ENCODE data around the gene MEGF9. TPM values are rescaled to one million over a fixed set of nuclear protein-coding genes. Genes with fewer than 3 reads are reported as not detected.

Gene MEGF9
- polyA plus RNA-seq, 1 of the 3 experiments (the other 2 are of a cell fraction) = 1.8 TPM

GRCh38 chr9:120561709-120562108 is 152.6 kb downstream of the MEGF9 start:
- POLR2A ChIA-PET = no interaction called here
- H3K4me3 ChIP-seq (ENCODE audit: low read depth in 2 of 2, low read length in 1 of 2) = no peak overlapping the region
- peaks cover 0 to 3% of the 10 kb centered on the region in 2 experiments; a peak in 1 of 4 replicates for H3K4me1 ChIP-seq (ENCODE audit: control insufficient read depth in 1 of 2, insufficient read depth in 2 of 2, low read depth in 1 of 2, low read length in 1 of 2)
- H3K27me3 ChIP-seq (ENCODE audit: insufficient read depth) = no peaks in the 10 kb centered on the region
- WGBS (ENCODE audit: low lambda C conversion rate) = 100% methylated on average over 1 of the region's 1 CpG
- no peak overlapping the region for H2AFZ ChIP-seq (ENCODE audit: low read depth)
- no peak for DNase-seq
- no peak overlapping the region for H3K27ac ChIP-seq (ENCODE audit: low read depth in 2 of 2, low read length in 1 of 2)
- H3K9ac ChIP-seq = no peak overlapping the region
- peaks cover 48% of the 10 kb centered on the region for H3K79me2 ChIP-seq (ENCODE audit: insufficient read depth)
- TF ChIP-seq REST (IDR thresholded peaks at IDR 0.05; ENCODE audit: low read depth, low read length) = no peak
- no peak for TF ChIP-seq ELF1 (IDR thresholded peaks at IDR 0.05)
- TF ChIP-seq SIN3A (IDR thresholded peaks at IDR 0.05; ENCODE audit: borderline replicate concordance, low read depth, low read length) = no peak
- TF ChIP-seq PBX3 (IDR thresholded peaks at IDR 0.05) = no peak
- TF ChIP-seq YY1 (IDR thresholded peaks at IDR 0.05; ENCODE audit: low read depth) = no peak
- TF ChIP-seq TAF1 (IDR thresholded peaks at IDR 0.05; ENCODE audit: borderline replicate concordance, low read depth, low read length) = no peak
- TF ChIP-seq POLR2AphosphoS5 (IDR thresholded peaks at IDR 0.05; ENCODE audit: low read depth, low read length) = no peak
- H3F3A ChIP-seq (replicated peaks; ENCODE audit: insufficient read depth) = no peaks in the 10 kb centered on the region
- no peak overlapping the region for H3K4me2 ChIP-seq
- peaks cover 11 to 24% of the 10 kb centered on the region in 2 experiments for H3K36me3 ChIP-seq (replicated peaks in 1 of 2; ENCODE audit: control insufficient read depth in 1 of 2, insufficient read depth in 2 of 2, low read length in 1 of 2)
- CTCF ChIA-PET = no interaction called here
- H3K9me3 ChIP-seq = no peaks in the 10 kb centered on the region
- H4K20me1 ChIP-seq (ENCODE audit: insufficient read depth) = no peaks in the 10 kb centered on the region; the same call in 1 of the 2 replicates
- H3K9me2 ChIP-seq = no peaks in the 10 kb centered on the region

GRCh38 chr9:120559546-120559945 is 154.7 kb downstream of the MEGF9 start:
- Histone ChIP-seq H3K36me3 (replicated peaks in 1 of 2; ENCODE audit: control insufficient read depth in 1 of 2, insufficient read depth in 2 of 2, low read length in 1 of 2) (peaks cover 4 to 12% of the 10 kb centered on the region in 2 experiments), H3K4me1 (ENCODE audit: control insufficient read depth in 1 of 2, insufficient read depth in 2 of 2, low read depth in 1 of 2, low read length in 1 of 2) (no peaks in the 10 kb centered on the region), H4K20me1 (ENCODE audit: insufficient read depth) (no peaks in the 10 kb centered on the region; the same call in 1 of the 2 replicates), H3K9me3 (no peaks in the 10 kb centered on the region), H2AFZ (ENCODE audit: low read depth) (no peak overlapping the region), H3K4me3 (ENCODE audit: low read depth in 2 of 2, low read length in 1 of 2) (no peak overlapping the region), H3K79me2 (ENCODE audit: insufficient read depth) (peaks cover 53% of the 10 kb centered on the region; the same call in 1 of the 2 replicates), H3K9me2 (no peaks in the 10 kb centered on the region), H3K9ac (no peak overlapping the region), H3K27me3 (ENCODE audit: insufficient read depth) (no peaks in the 10 kb centered on the region), H3F3A (replicated peaks; ENCODE audit: insufficient read depth) (no peaks in the 10 kb centered on the region), H3K4me2 (no peak overlapping the region), H3K27ac (ENCODE audit: low read depth in 2 of 2, low read length in 1 of 2) (no peak overlapping the region)
- POLR2A ChIA-PET = no interaction called here
- no peak for DNase-seq
- CTCF ChIA-PET = interaction anchor here (0.8 kb wide), 1 partner anchor 28 kb away, joined by 3 read pairs; no protein-coding TSS in a partner anchor
- TF ChIP-seq RFX5 (IDR thresholded peaks at IDR 0.05; ENCODE audit: low read length) (no peak), RXRA (IDR thresholded peaks at IDR 0.05; ENCODE audit: borderline replicate concordance, low read depth) (no peak), FOXJ3 (CRISPR knock-in tag; IDR thresholded peaks at IDR 0.05) (no peak), RCOR1 (IDR thresholded peaks at IDR 0.05; ENCODE audit: low read length) (no peak), JUND (IDR thresholded peaks at IDR 0.05) (no peak), ELF1 (IDR thresholded peaks at IDR 0.05) (no peak)
- WGBS (ENCODE audit: low lambda C conversion rate) = 100% methylated on average over 1 of the region's 1 CpG

All from SK-N-SH (cell line).